SK-N-SH (cell line): ENCODE data around the gene FAM131B. TPM values are rescaled to one million over a fixed set of nuclear protein-coding genes. Genes with fewer than 3 reads are reported as not detected.

Source experiments
- CTCF ChIA-PET: fragments of 300-600, 350-600 bp; formaldehyde crosslinking; extraction: SDS; loops from one replicate; lab custom pipeline; 2021; lab: Yijun Ruan, JAX
- POLR2A ChIA-PET: fragments of 350-600 bp; sonication (Branson Sonifier 250); formaldehyde crosslinking; extraction: SDS; loops from one replicate; lab custom pipeline; 2020; ENCODE audit warnings: antibody characterized with exemption, inconsistent platforms; lab: Yijun Ruan, JAX
- DNase-seq: peaks from one replicate; pipeline ENCODE4 v3.0.0; 2012
- H2AFZ ChIP-seq: fragments of 200-600 bp; sonication (generic); 2 replicates; pipeline ENCODE4 v1.8.1; 2016; ENCODE audit warnings: antibody characterized with exemption, mild to moderate bottlenecking, low read depth
- H3F3A ChIP-seq: fragments of 200-600 bp; sonication (generic); replicated peaks from 2 replicates; pipeline ENCODE3; 2016; ENCODE audit warnings: antibody characterized with exemption, mild to moderate bottlenecking; ENCODE audit not compliant: insufficient read depth
- H3K27ac ChIP-seq, 2 experiments: fragments of 200-500 bp in 1 of 2; fragments of 200-600 bp in 1 of 2; sonication (Bioruptor generic) in 1 of 2; sonication (generic), shearing (Covaris generic) in 1 of 2; 2 replicates each; pipeline versions ENCODE4 v1.5.1 to v1.6.1; 2014 to 2016; ENCODE audit warnings: low read depth in 2 of 2, inconsistent platforms in 1 of 2, low read length in 1 of 2, mild to moderate bottlenecking in 1 of 2, mixed read lengths in 1 of 2
- H3K27me3 ChIP-seq: fragments of 200-600 bp; sonication (generic), shearing (Covaris generic); 2 replicates; pipeline ENCODE4 v1.6.1; 2016; ENCODE audit warnings: mixed run types; ENCODE audit not compliant: insufficient read depth
- H3K36me3 ChIP-seq, 2 experiments: fragments of 200-500 bp in 1 of 2; fragments of 200-600 bp in 1 of 2; sonication (Bioruptor generic) in 1 of 2; sonication (generic) in 1 of 2; replicated peaks in 1 of 2; 2 replicates each; pipeline versions ENCODE3 to v1.5.1; 2014 to 2016; ENCODE audit warnings: low read length in 1 of 2, mild to moderate bottlenecking in 1 of 2; ENCODE audit not compliant: insufficient read depth in 2 of 2, control insufficient read depth in 1 of 2
- H3K4me1 ChIP-seq, 2 experiments: fragments of 200-500 bp in 1 of 2; fragments of 200-600 bp in 1 of 2; sonication (Bioruptor generic) in 1 of 2; sonication (generic), shearing (Covaris generic) in 1 of 2; 2 replicates each; pipeline versions ENCODE4 v1.5.1 to v1.6.1; 2014 to 2016; ENCODE audit warnings: low read depth in 1 of 2, low read length in 1 of 2, mixed run types in 1 of 2; ENCODE audit not compliant: insufficient read depth in 2 of 2, control insufficient read depth in 1 of 2
- H3K4me2 ChIP-seq: fragments of 200-600 bp; sonication (generic), shearing (Covaris generic); 2 replicates; pipeline ENCODE4 v1.6.1; 2017; ENCODE audit warnings: mixed run types
- H3K4me3 ChIP-seq, 2 experiments: fragments of 200-500 bp in 1 of 2; fragments of 200-600 bp in 1 of 2; sonication (Bioruptor generic) in 1 of 2; sonication (generic), shearing (Covaris generic) in 1 of 2; 2 replicates each; pipeline versions ENCODE4 v1.5.1 to v1.8.1; 2014 to 2016; ENCODE audit warnings: low read depth in 2 of 2, inconsistent platforms in 1 of 2, low read length in 1 of 2, mild to moderate bottlenecking in 1 of 2, mixed read lengths in 1 of 2, moderate library complexity in 1 of 2
- H3K79me2 ChIP-seq: fragments of 200-600 bp; sonication (generic); 2 replicates; pipeline ENCODE4 v1.8.1; 2017; ENCODE audit warnings: mild to moderate bottlenecking; ENCODE audit not compliant: insufficient read depth
- H3K9ac ChIP-seq: fragments of 200-600 bp; sonication (generic); 2 replicates; pipeline ENCODE4 v1.6.1; 2017; ENCODE audit warnings: mixed run types
- H3K9me2 ChIP-seq: fragments of 200-600 bp; sonication (generic); 2 replicates; pipeline ENCODE4 v1.6.1; 2017; ENCODE audit warnings: mixed run types
- H3K9me3 ChIP-seq: fragments of 200-600 bp; sonication (generic); 2 replicates; pipeline ENCODE4 v1.6.1; 2017; ENCODE audit warnings: mixed run types, mild to moderate bottlenecking, moderate library complexity
- H4K20me1 ChIP-seq: fragments of 200-600 bp; sonication (generic); 2 replicates; pipeline ENCODE4 v1.6.1; 2017; ENCODE audit warnings: mild to moderate bottlenecking, mixed run types; ENCODE audit not compliant: insufficient read depth
- ELF1 ChIP-seq: IDR thresholded peaks from 2 replicates; pipeline ENCODE4 v1.4.0; 2012
- EP300 ChIP-seq, 2 experiments: IDR thresholded peaks; 2 replicates each; pipeline versions ENCODE4 v1.4.0 to v1.6.1; 2012; ENCODE audit warnings: borderline replicate concordance in 1 of 2, low read depth in 1 of 2, low read length in 1 of 2
- FOSL2 ChIP-seq: IDR thresholded peaks from 2 replicates; pipeline ENCODE4 v1.4.0; 2012; ENCODE audit warnings: low read depth, mild to moderate bottlenecking, moderate library complexity, borderline replicate concordance
- FOXM1 ChIP-seq: IDR thresholded peaks from 2 replicates; pipeline ENCODE4 v1.4.0; 2012; ENCODE audit warnings: low read depth, mild to moderate bottlenecking
- GABPA ChIP-seq: IDR thresholded peaks from 2 replicates; pipeline ENCODE4 v1.4.0; 2012; ENCODE audit warnings: low read depth, mild to moderate bottlenecking
- GATA2 ChIP-seq: sonication (generic); formaldehyde crosslinking; IDR thresholded peaks from 2 replicates; pipeline ENCODE4 v1.5.0; 2020; ENCODE audit warnings: mild to moderate bottlenecking, missing genetic modification reagents
- JUND ChIP-seq: IDR thresholded peaks from 2 replicates; pipeline ENCODE4 v1.4.0; 2012
- MAX ChIP-seq: IDR thresholded peaks from 2 replicates; pipeline ENCODE4 v1.4.0; 2012; ENCODE audit warnings: low read depth
- NRF1 ChIP-seq: IDR thresholded peaks from 2 replicates; pipeline ENCODE4 v1.6.1; 2012; ENCODE audit warnings: low read depth, mild to moderate bottlenecking, low read length
- PBX3 ChIP-seq: IDR thresholded peaks from 2 replicates; pipeline ENCODE4; 2012
- RAD21 ChIP-seq: IDR thresholded peaks from 2 replicates; pipeline ENCODE4 v1.6.1; 2012; ENCODE audit warnings: mild to moderate bottlenecking, low read length
- RCOR1 ChIP-seq: fragments of 150-350 bp; IDR thresholded peaks from 2 replicates; pipeline ENCODE4 v1.6.1; 2017; ENCODE audit warnings: antibody characterized with exemption, low read length
- REST ChIP-seq: IDR thresholded peaks from 2 replicates; pipeline ENCODE4 v1.6.1; 2012; ENCODE audit warnings: mild to moderate bottlenecking, low read depth, low read length, moderate library complexity
- RXRA ChIP-seq: IDR thresholded peaks from 2 replicates; pipeline ENCODE4 v1.4.0; 2012; ENCODE audit warnings: low read depth, mild to moderate bottlenecking, borderline replicate concordance
- TCF12 ChIP-seq: IDR thresholded peaks from 2 replicates; pipeline ENCODE4 v1.4.0; 2012
- TEAD4 ChIP-seq: IDR thresholded peaks from 2 replicates; pipeline ENCODE4 v1.4.0; 2012; ENCODE audit warnings: mild to moderate bottlenecking, borderline replicate concordance; ENCODE audit not compliant: insufficient read depth
- USF2 ChIP-seq: fragments of 150-350 bp; IDR thresholded peaks from 2 replicates; pipeline ENCODE4 v1.6.1; 2017; ENCODE audit warnings: antibody characterized with exemption, low read length, low read depth, borderline replicate concordance
- WGBS: methylation state at CpG from one replicate; pipeline ENCODE4 v1.1.6; 2017; ENCODE audit warnings: low lambda C conversion rate; 5-methylcytosine and 5-hydroxymethylcytosine counted together
- polyA plus RNA-seq, 3 experiments: library from polyadenylated mRNA; depleted of rRNA; stranded (reverse); fragments of >200 nt; gene quantifications; 2 replicates each; pipeline ENCODE4 v1.2.3, GENCODE V29; 2012

Gene FAM131B
- polyA plus RNA-seq, 1 of the 3 experiments (the other 2 are of a cell fraction): 43.6 TPM

GRCh38 chr7:143321734-143322133 is 40.8 kb downstream of the FAM131B start:
- H3K4me2 ChIP-seq: no peak overlapping the region
- peak; percentile 14; the same call in 1 of the 2 replicates for TF ChIP-seq RAD21
- peak; percentile 89 for TF ChIP-seq REST
- TF ChIP-seq JUND: no peak
- no peaks in the 10 kb centered on the region for H3F3A ChIP-seq
- H3K36me3 ChIP-seq: no peaks in the 10 kb centered on the region
- no peaks in the 10 kb centered on the region for H3K27me3 ChIP-seq
- H3K9ac ChIP-seq: no peak overlapping the region
- H3K9me3 ChIP-seq: no peaks in the 10 kb centered on the region
- no peaks in the 10 kb centered on the region for H3K9me2 ChIP-seq
- H4K20me1 ChIP-seq: no peaks in the 10 kb centered on the region
- H3K79me2 ChIP-seq: no peaks in the 10 kb centered on the region
- peaks cover 0 to 2% of the 10 kb centered on the region in 2 experiments; a peak in 1 of 4 replicates for H3K4me1 ChIP-seq
- H3K4me3 ChIP-seq: no peak overlapping the region
- ChIA-PET CTCF (interaction anchor here (1.0 kb wide), 1 partner anchor 81 kb away, joined by 4 read pairs; no protein-coding TSS in a partner anchor), POLR2A (no interaction called here)
- 75% methylated on average over 4 of the region's 4 CpGs for WGBS
- H3K27ac ChIP-seq: no peak overlapping the region
- H2AFZ ChIP-seq: no peak overlapping the region
- no peak for DNase-seq

- no peaks in the 10 kb centered on the region for H4K20me1 ChIP-seq
- H3K79me2 ChIP-seq: no peaks in the 10 kb centered on the region
- no peak overlapping the region for H3K4me3 ChIP-seq
- no peak overlapping the region for H3K4me2 ChIP-seq
- WGBS: 89% methylated on average over 8 of the region's 10 CpGs
- POLR2A ChIA-PET: no interaction called here
- no peaks in the 10 kb centered on the region for H3K9me2 ChIP-seq
- H3K9me3 ChIP-seq: no peaks in the 10 kb centered on the region
- H3K9ac ChIP-seq: no peak overlapping the region
- no peaks in the 10 kb centered on the region for H3F3A ChIP-seq
- no peak overlapping the region for H3K27ac ChIP-seq
- no peaks in the 10 kb centered on the region for H3K27me3 ChIP-seq
- H3K36me3 ChIP-seq: no peaks in the 10 kb centered on the region
- no peak overlapping the region for H2AFZ ChIP-seq
- CTCF ChIA-PET: no interaction called here
- no peak for DNase-seq
- peaks cover 0 to 2% of the 10 kb centered on the region in 2 experiments; a peak in 1 of 4 replicates for H3K4me1 ChIP-seq
- TF ChIP-seq GABPA: no peak
- no peak for TF ChIP-seq FOSL2
- no peak for TF ChIP-seq EP300 (IDR thresholded peaks at IDR 0.05; ENCODE audit: borderline replicate concordance in 1 of 2, low read depth in 1 of 2, low read length in 1 of 2)
- no peak for TF ChIP-seq GATA2 (CRISPR knock-in tag)
- TF ChIP-seq RXRA: no peak
- TF ChIP-seq PBX3: no peak
- TF ChIP-seq RCOR1: no peak
- TF ChIP-seq FOXM1: no peak
- no peak for TF ChIP-seq ELF1
- no peak for TF ChIP-seq USF2
- no peak for TF ChIP-seq TCF12
- no peak for TF ChIP-seq NRF1
- no peak for TF ChIP-seq TEAD4
- no peak for TF ChIP-seq MAX
- TF ChIP-seq REST: no peak
Measured at GRCh38 chr7:143321242-143321641, 41.3 kb downstream of the FAM131B start.
